Breast epithelium (tissue), 3 donors: ENCODE results near the gene ABLIM2.

Source experiments
- POLR2A ChIP-seq: fragments of 450-650 bp; IDR thresholded peaks from one replicate; pipeline ENCODE4 v1.6.1; 2016; ENCODE audit warnings: antibody characterized with exemption, mild to moderate bottlenecking, moderate library complexity
- TF ChIP-seq, protein P1 (sequence below), 3 donors: fragments of 450-650 bp; IDR thresholded peaks; one replicate each; pipeline ENCODE4 v1.5.1; 2016 to 2017; ENCODE audit warnings: antibody characterized with exemption in 3 of 3, mild to moderate bottlenecking in 3 of 3, moderate library complexity in 3 of 3

DNA sequence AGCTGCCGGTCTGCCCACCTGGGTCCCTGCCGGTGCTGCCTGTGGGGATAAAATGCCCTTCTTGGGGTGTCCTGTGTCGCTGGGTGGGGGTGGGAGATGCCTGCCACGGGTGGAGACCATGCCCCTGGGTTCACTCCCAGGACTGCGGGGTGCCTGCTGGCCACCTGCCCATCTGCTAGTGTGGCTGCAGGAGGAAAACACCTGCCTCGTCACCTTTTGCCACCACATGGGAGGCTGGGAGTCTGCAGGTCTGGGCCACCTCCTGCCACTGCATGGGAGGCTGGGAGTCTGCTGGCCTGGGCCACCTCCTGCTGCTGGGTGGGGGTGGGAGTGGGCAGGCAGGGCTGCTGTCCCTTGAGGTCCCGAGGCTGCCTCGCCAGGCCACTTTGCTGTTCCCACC lies 160.2 kb downstream of the ABLIM2 start:
- no peak for TF ChIP-seq POLR2A
- TF ChIP-seq, protein P1, sequence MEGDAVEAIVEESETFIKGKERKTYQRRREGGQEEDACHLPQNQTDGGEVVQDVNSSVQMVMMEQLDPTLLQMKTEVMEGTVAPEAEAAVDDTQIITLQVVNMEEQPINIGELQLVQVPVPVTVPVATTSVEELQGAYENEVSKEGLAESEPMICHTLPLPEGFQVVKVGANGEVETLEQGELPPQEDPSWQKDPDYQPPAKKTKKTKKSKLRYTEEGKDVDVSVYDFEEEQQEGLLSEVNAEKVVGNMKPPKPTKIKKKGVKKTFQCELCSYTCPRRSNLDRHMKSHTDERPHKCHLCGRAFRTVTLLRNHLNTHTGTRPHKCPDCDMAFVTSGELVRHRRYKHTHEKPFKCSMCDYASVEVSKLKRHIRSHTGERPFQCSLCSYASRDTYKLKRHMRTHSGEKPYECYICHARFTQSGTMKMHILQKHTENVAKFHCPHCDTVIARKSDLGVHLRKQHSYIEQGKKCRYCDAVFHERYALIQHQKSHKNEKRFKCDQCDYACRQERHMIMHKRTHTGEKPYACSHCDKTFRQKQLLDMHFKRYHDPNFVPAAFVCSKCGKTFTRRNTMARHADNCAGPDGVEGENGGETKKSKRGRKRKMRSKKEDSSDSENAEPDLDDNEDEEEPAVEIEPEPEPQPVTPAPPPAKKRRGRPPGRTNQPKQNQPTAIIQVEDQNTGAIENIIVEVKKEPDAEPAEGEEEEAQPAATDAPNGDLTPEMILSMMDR (IDR thresholded peaks at IDR 0.05): no peak
